ENCODE measurements around the gene CSTF2T. TPM values are rescaled to one million over a fixed set of nuclear protein-coding genes. Genes with fewer than 3 reads are reported as not detected.

CSTF2T gene
- polyA plus RNA-seq, 1 donor from 2014 or later: 19.7 TPM

GRCh38 chr10:51668336-51668689 lies 31.1 kb downstream of the CSTF2T start:
- no peak for TF ChIP-seq EZH2 (IDR thresholded peaks at IDR 0.05; ENCODE audit: borderline replicate concordance, insufficient read depth, low read length, poor library complexity, severe bottlenecking)
- TF ChIP-seq POLR2AphosphoS5 (IDR thresholded peaks at IDR 0.05): no peak
- TF ChIP-seq REST (IDR thresholded peaks at IDR 0.05; ENCODE audit: borderline replicate concordance): no peak
- TF ChIP-seq SMC3 (conservative IDR thresholded peaks at IDR 0.05; ENCODE audit: poor library complexity): no peak
- no peaks in the 10 kb centered on the region for H3K27me3 ChIP-seq (ENCODE audit: insufficient read depth, low read depth, low read length)
- no peak overlapping the region for H2AFZ ChIP-seq (ENCODE audit: low read depth, low read length)
- no peak overlapping the region for H3K4me3 ChIP-seq (ENCODE audit: low read length)
- no peaks in the 10 kb centered on the region for H4K20me1 ChIP-seq (ENCODE audit: insufficient read depth)
- no peaks in the 10 kb centered on the region for H3F3A ChIP-seq (ENCODE audit: insufficient read depth, low read length, poor library complexity, severe bottlenecking)
- H3K36me3 ChIP-seq (ENCODE audit: insufficient read depth, low read length): no peaks in the 10 kb centered on the region
- H3K4me2 ChIP-seq (ENCODE audit: low read length): no peak overlapping the region
- no peaks in the 10 kb centered on the region for H3K79me2 ChIP-seq (replicated peaks; ENCODE audit: insufficient read depth, low read length)
- H3K9me3 ChIP-seq (ENCODE audit: low read length): no peaks in the 10 kb centered on the region
- no peaks in the 10 kb centered on the region for H3K9me2 ChIP-seq (ENCODE audit: insufficient read depth, low read length)
- no peak overlapping the region for H3K9ac ChIP-seq (ENCODE audit: low read length)
- H3K27ac ChIP-seq (ENCODE audit: low read length): no peak overlapping the region

- H3K27ac ChIP-seq (ENCODE audit: low read length): no peak overlapping the region
- no peaks in the 10 kb centered on the region for H3K27me3 ChIP-seq (ENCODE audit: insufficient read depth, low read depth, low read length)
- H4K20me1 ChIP-seq (ENCODE audit: insufficient read depth): no peaks in the 10 kb centered on the region
- no peaks in the 10 kb centered on the region for H3K9me2 ChIP-seq (ENCODE audit: insufficient read depth, low read length)
- H3K4me2 ChIP-seq (ENCODE audit: low read length): no peak overlapping the region
- H3K4me3 ChIP-seq (ENCODE audit: low read length): no peak overlapping the region
- H3F3A ChIP-seq (ENCODE audit: insufficient read depth, low read length, poor library complexity, severe bottlenecking): no peaks in the 10 kb centered on the region
- H3K9ac ChIP-seq (ENCODE audit: low read length): no peak overlapping the region
- H3K9me3 ChIP-seq (ENCODE audit: low read length): no peaks in the 10 kb centered on the region
- no peaks in the 10 kb centered on the region for H3K79me2 ChIP-seq (replicated peaks; ENCODE audit: insufficient read depth, low read length)
- no peak overlapping the region for H2AFZ ChIP-seq (ENCODE audit: low read depth, low read length)
- TF ChIP-seq POLR2AphosphoS5 (IDR thresholded peaks at IDR 0.05): no peak
- TF ChIP-seq TAF1 (IDR thresholded peaks at IDR 0.05; ENCODE audit: low read depth): no peak
- TF ChIP-seq SMC3 (conservative IDR thresholded peaks at IDR 0.05; ENCODE audit: poor library complexity): no peak
- no peak for TF ChIP-seq REST (IDR thresholded peaks at IDR 0.05; ENCODE audit: borderline replicate concordance)
- TF ChIP-seq EP300 (conservative IDR thresholded peaks at IDR 0.05; ENCODE audit: poor library complexity, severe bottlenecking): no peak
- no peak for TF ChIP-seq MXI1 (conservative IDR thresholded peaks at IDR 0.05; ENCODE audit: poor library complexity, severe bottlenecking)
- no peak for TF ChIP-seq RAD21 (conservative IDR thresholded peaks at IDR 0.05)
- TF ChIP-seq CTCF (IDR thresholded peaks at IDR 0.05; ENCODE audit: poor library complexity, severe bottlenecking): no peak
- no peak for TF ChIP-seq EZH2 (IDR thresholded peaks at IDR 0.05; ENCODE audit: borderline replicate concordance, insufficient read depth, low read length, poor library complexity, severe bottlenecking)
- no peaks in the 10 kb centered on the region for H3K36me3 ChIP-seq (ENCODE audit: insufficient read depth, low read length)
These were observed 31.6 kb downstream of the CSTF2T start for GRCh38 chr10:51667678-51668335.
